ENCODE measurements around the gene LLGL2.

GRCh38 chr17:75500419-75501216 lies 24.9 kb upstream of the LLGL2 start:
- TF ChIP-seq CTCF (IDR thresholded peaks at IDR 0.05) (no peak), POLR2AphosphoS5 (IDR thresholded peaks at IDR 0.05) (no peak), POLR2A (IDR thresholded peaks at IDR 0.05) (no peak)

All from upper lobe of left lung (tissue), 4 donors.